Urothelium cell line (cell line): ENCODE data around the gene ZNF566.
"Not testable (repeated sequence)": the region's sequence is repeated elsewhere in the genome, so short reads cannot be mapped to it uniquely, and the experiment has no call there.

ENCODE experiments used
- DNase-seq: peaks from one replicate; pipeline ENCODE4 v3.0.0; 2011; ENCODE audit warnings: low spot score, mixed read lengths
- FAIRE-seq: peaks from 2 replicates; lab custom pipeline; 2011; peaks lifted over from hg19 to GRCh38; lab: Jason Lieb, UNC

ZNF566 gene

DNA sequence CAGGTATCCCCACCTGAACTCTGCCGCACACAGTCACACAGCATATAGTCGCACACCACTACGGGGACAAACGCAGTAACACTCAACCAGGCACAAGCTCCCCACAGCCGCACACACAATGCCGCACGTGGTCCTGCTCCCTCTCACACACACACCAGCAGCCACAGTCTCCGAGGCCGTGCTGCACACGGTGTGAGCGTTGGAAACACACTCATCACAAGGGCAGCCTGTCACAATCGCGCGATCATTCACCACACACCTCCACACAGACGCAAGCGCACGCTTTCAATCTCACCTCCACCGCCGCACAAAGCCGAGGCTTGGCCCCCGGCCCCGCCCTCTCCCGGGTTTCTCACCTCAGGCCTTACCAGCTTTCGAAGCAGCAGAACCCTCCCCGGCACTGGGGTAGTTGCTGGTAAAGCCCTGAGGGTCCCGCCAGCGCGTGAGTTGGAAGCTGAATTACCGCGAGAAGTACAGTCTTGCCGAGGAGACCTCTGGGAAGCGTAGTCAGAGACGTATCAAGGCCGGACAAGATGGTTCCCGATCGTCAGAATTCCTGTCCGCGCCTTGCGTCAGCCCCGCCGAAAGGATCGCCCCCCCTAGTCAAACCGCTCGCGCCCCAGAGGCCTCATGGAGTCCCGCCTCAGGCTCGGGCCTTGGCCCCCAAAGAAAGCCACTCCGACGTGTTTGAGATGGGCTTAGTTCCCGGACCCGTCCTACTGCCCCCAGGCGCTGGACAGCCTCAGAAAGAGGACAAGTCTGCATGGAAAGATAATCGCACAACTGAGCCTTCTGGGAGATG is at the start of gene ZNF566:
TSS of gene ZNF566 (minus strand) at position 444 of the 802 bp plus-strand sequence. CDS start 13,004 bp downstream, outside the sequence.
- DNase-seq = peak; percentile 95
- peak; percentile 72 for FAIRE-seq

GRCh38 chr19:36528921-36529518 is 39.7 kb upstream of the ZNF566 start:
- DNase-seq (peak; percentile 21), FAIRE-seq (peak; percentile 66)

GRCh38 chr19:36528194-36528920 is 39.0 kb upstream of the ZNF566 start, which contains the start of gene ZNF260:
Gene ZNF260, minus strand, starts transcription at chr19:36528271. Its CDS starts 13,033 bp downstream, at chr19:36515238.
- FAIRE-seq (no peak), DNase-seq (peak; percentile 94)

- no peak for DNase-seq
- no peak for FAIRE-seq
These were observed 38.5 kb upstream of the ZNF566 start for GRCh38 chr19:36527873-36528193.

- FAIRE-seq (no peak), DNase-seq (no peak)
These were observed 38.0 kb upstream of the ZNF566 start for GRCh38 chr19:36527341-36527740.

DNA sequence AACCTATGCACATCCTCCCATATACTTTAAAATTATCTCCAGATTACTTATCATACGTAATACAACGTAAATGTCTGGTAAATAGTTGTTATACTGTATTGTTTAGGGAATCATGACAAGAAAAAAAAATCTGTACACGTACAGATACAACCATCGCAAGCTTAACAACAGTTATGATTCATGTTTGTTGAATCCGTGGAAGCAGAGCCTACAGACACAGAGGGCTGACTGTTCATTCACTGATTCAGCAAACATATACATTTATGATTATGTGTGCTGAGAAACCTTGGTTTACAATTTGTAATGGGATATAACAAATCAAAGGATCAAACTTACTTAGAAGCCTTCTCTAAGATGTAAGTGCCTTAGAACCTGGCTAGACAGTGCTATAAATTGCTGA is 37.2 kb upstream of the ZNF566 start:
- no peak for FAIRE-seq

DNA sequence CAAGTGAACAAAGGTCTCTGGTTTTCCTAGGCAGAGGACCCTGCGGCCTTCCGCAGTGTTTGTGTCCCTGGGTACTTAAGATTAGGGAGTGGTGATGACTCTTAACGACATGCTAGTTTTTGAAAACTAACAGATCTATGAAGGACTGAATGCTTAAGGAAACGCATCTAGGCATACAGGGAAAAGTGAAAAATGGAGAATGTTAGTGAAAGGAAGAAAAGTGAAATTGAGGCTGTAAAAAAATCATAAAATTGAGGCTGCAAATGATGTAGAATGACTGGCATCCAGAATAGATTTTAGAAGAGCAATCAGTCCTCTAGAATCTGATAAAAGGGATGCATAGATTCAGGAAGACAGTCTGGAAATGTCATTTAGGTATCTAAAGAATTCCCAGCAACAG is 35.3 kb upstream of the ZNF566 start:
- FAIRE-seq (no peak), DNase-seq (no peak)

More for the DNA sequence above, 37.2 kb upstream of the ZNF566 start:
- DNase-seq = no peak

GRCh38 chr19:36514012-36514612 is 24.8 kb upstream of the ZNF566 start:
- FAIRE-seq (no peak), DNase-seq (no peak)

DNA sequence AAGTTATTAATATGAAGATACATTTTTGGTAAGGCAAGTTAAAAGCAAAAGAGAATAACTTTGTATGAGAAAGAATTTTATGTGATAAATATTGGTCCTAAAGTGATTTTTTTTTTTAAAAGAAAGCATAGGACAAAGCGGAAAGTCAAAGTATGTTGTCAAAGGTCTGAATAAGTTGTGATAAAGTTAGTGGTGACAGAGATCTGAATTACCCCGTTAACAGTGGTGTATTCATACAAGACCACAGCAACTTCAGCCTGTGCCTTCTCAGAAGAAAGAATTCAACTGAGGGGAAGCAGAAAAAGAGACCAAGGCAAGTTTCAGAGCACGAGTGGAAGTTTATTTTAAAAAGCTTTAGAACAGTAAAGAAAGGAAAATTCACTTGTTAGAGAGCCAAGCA is 19.0 kb upstream of the ZNF566 start:
- FAIRE-seq (no peak), DNase-seq (no peak)

GRCh38 chr19:36501973-36502372 is 12.6 kb upstream of the ZNF566 start:
- DNase-seq (no peak), FAIRE-seq (no peak)

- DNase-seq = no peak
- FAIRE-seq = no peak
These were observed 7.6 kb upstream of the ZNF566 start for GRCh38 chr19:36497001-36497400.

GRCh38 chr19:36492689-36493453 is 3.5 kb upstream of the ZNF566 start:
- DNase-seq = peak; percentile 29
- FAIRE-seq = not testable (repeated sequence)

- FAIRE-seq, DNase-seq: not testable (repeated sequence)
These were observed 1.5 kb upstream of the ZNF566 start for GRCh38 chr19:36490846-36491245.

DNA sequence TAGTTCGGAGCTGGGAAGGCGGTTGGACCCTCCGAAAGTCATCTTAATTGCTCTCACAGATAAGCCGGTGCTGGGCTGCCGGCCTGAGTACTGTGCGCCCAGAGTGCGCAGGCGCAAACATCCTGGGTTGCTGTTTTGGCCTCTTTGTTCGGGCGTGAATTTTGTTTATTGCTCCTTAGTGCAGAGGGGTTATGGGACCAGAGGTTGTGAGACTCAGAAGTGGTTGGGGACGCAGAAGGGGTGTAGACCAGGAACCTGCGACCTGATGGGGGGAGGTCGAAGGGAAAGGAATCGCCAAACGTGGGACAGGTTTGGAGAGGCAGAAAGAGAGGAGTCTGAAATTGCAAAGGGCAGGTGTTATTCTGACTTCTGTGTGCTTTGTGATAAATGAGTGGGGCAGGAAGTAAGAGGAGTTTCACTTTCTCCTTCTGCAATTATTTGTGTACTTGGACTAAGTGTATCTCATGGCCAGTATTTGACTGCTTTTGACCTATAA is 607 bp upstream of the ZNF566 start:
- FAIRE-seq (no peak), DNase-seq (peak; percentile 88)

- FAIRE-seq (no peak), DNase-seq (peak; percentile 20)
These were observed 579 bp downstream of the ZNF566 start for GRCh38 chr19:36488846-36489117.

DNA sequence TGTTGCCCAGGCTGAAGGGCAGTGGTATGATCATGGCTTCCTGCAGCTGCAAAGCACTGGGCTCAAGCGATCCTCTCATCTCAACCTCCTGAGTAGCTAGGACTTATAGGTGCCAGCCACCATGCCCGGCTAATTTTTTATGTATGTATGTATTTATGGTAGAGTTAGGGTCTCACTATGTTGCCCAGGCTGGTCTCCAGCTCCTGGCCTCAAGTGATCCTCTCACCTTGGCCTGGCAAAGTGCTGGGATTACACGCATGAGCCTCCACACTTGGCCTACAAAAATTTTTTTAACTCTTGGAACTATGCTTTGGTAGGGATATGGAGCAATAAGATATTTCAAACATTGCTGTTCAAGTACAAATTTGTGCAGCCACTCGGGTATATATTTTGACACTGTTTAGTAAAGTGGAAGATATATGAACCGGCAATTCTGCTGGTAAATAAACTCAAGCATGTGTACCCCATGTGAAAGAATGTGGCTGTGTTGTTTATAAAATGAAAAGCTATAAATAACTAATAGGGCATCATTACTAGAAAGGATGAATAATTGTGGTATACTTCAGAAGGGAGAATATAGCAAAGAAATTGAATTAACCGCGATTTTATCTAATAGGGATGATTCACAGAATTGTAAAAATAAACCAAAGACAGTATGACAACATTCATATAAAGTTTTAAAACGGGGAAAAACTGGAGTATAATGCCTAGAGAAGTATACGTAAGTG is 1.1 kb downstream of the ZNF566 start:
- FAIRE-seq (no peak), DNase-seq (no peak)

GRCh38 chr19:36483653-36484052 is 5.7 kb downstream of the ZNF566 start:
- DNase-seq = no peak

GRCh38 chr19:36482876-36483275 is 6.5 kb downstream of the ZNF566 start:
- DNase-seq = no peak
- FAIRE-seq = no peak

More at GRCh38 chr19:36483653-36484052, 5.7 kb downstream of the ZNF566 start:
- FAIRE-seq = no peak

- DNase-seq (no peak), FAIRE-seq (no peak)
These were observed 29.3 kb downstream of the ZNF566 start for GRCh38 chr19:36460046-36460445.

DNA sequence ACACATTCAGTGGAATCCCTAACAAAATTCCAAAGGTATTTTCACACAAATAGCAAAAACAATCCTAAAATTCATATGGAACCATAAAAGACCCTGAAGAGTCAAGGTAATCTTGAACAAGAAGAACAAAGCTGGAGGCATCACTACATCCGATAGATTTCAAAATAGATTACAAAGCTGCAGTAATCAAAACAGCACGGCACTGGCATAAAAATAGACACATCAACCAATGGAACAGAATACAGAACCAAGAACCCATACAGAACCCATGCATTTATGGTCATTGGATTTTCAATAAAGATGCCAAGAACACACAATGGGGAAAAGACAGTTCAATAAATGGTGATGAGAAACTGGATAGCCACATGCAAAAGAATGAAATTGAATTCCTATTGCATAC is 32.5 kb downstream of the ZNF566 start:
- DNase-seq (no peak), FAIRE-seq (no peak)
